Stimulated activated CD4-positive, alpha-beta T cell treated with anti-CD3 and anti-CD28 coated beads, TNF-alpha, amount 100 ng/mL, for 24 hours (primary cell): Measurements from ENCODE around the gene FRMD4A.
"Not testable (repeated sequence)": the region's sequence is repeated elsewhere in the genome, so short reads cannot be mapped to it uniquely, and the experiment has no call there.

Experiments used
- DNase-seq, 3 experiments: peaks; one replicate each; pipeline ENCODE4 v3.0.0-alpha.2; 2020; ENCODE audit warnings: low read depth in 3 of 3

FRMD4A gene

GRCh38 chr10:14056610-14057332, 274.0 kb downstream of the FRMD4A start:
- no peak for DNase-seq

- DNase-seq, result no peak
Observed at GRCh38 chr10:14052931-14053330, 277.8 kb downstream of the FRMD4A start.

- DNase-seq, result no peak
Observed at GRCh38 chr10:14050598-14050997, 280.1 kb downstream of the FRMD4A start.

- no peak for DNase-seq
Observed at GRCh38 chr10:14048930-14049613, 281.7 kb downstream of the FRMD4A start.

- no peak for DNase-seq
Observed at GRCh38 chr10:14047431-14047830, 283.3 kb downstream of the FRMD4A start.

GRCh38 chr10:14042051-14042450, 288.7 kb downstream of the FRMD4A start:
- not testable (repeated sequence) for DNase-seq

- no peak for DNase-seq
Observed at GRCh38 chr10:14040787-14041631, 289.7 kb downstream of the FRMD4A start.

GRCh38 chr10:14039968-14040668, 290.6 kb downstream of the FRMD4A start:
- DNase-seq, result no peak

GRCh38 chr10:14036233-14036632, 294.5 kb downstream of the FRMD4A start:
- no peak for DNase-seq

GRCh38 chr10:14035506-14035905, 295.2 kb downstream of the FRMD4A start:
- DNase-seq, result no peak

- DNase-seq, result peak in 2 of 3 experiments; percentile 22 to 42
Observed at GRCh38 chr10:14032406-14032998, 298.2 kb downstream of the FRMD4A start.

GRCh38 chr10:14026325-14026724, 304.4 kb downstream of the FRMD4A start:
- no peak for DNase-seq

- DNase-seq, result no peak
Observed at GRCh38 chr10:14025283-14026189, 305.2 kb downstream of the FRMD4A start.

- no peak for DNase-seq
Observed at GRCh38 chr10:14024329-14025202, 306.2 kb downstream of the FRMD4A start.

GRCh38 chr10:14023673-14024328, 306.9 kb downstream of the FRMD4A start:
- DNase-seq, result no peak

- no peak for DNase-seq
Observed at GRCh38 chr10:14022954-14023672, 307.6 kb downstream of the FRMD4A start.

- DNase-seq, result no peak
Observed at GRCh38 chr10:14022052-14022451, 308.7 kb downstream of the FRMD4A start.

GRCh38 chr10:14020037-14020664, 310.6 kb downstream of the FRMD4A start:
- no peak for DNase-seq
